ENCODE results near the gene RAN.
A peak's percentile ranks its signal among the peaks of the same experiment; 100 is the strongest.
"Not testable (repeated sequence)": the region's sequence is repeated elsewhere in the genome, so short reads cannot be mapped to it uniquely, and the experiment has no call there.

The RAN gene

DNA sequence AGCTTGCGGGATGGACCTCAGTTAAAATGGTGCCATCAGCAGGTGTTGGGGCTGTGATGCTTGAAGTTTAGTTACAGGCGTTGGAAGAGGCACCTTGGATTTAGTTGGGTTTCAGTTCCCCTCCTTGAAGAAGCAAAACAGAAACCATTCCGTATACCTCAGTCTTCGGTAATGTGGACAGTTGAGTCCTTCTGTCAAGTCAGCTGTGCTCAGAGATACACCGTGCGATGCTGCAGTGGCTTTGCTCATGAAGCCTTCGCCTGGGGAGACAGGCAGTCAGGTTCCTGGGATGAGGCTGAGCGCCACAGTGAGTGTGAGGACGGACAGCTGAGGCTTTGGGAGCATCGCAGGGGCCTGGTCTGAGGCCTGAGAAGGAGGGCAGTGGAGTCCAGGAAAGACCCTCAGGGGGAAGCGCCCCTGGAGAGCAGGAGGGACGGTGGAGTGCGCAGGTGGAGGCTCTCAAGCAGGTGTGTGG, 7.4 kb downstream of the RAN start:
- TF ChIP-seq POLR2A (IDR thresholded peaks at IDR 0.05; ENCODE audit: low read length) (no peak), GATA1 (IDR thresholded peaks at IDR 0.05; ENCODE audit: low read depth, low read length) (no peak)
- peak in 1 of 2 experiments; percentile 28 for DNase-seq

DNA sequence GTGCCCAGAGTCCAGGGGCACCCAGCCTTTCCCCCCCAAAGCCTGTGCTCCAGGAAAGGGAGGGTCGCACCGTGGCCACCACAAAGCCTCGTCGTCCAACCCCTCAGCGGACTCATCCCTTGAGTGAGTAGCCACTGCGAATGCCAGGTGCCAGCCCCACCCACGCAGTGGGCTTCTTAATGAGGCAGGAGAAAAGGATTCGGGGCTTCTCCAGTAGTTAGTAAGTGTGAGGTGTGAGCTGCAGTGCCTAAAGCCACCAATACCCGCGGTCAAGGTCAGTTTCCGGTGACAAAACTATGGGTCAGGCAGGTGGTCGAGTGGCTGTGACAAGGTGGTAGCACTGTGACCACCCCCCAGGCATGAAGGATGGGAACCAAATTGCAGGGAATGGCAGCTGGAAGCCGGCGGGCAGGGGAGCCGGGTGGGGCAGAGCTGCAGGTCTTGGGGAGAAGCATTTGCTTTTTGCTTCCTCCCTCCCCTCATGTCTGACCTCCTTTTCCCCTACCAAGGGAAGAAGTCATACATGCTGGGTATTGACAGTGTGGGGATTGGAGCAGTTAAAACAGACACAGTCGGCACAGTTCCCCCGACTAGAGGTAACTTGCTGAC, 8.0 kb downstream of the RAN start:
- no peak for TF ChIP-seq GATA1 (IDR thresholded peaks at IDR 0.05; ENCODE audit: low read depth, low read length)
- no peak for TF ChIP-seq POLR2A (IDR thresholded peaks at IDR 0.05; ENCODE audit: low read length)
- no peak for DNase-seq

DNA sequence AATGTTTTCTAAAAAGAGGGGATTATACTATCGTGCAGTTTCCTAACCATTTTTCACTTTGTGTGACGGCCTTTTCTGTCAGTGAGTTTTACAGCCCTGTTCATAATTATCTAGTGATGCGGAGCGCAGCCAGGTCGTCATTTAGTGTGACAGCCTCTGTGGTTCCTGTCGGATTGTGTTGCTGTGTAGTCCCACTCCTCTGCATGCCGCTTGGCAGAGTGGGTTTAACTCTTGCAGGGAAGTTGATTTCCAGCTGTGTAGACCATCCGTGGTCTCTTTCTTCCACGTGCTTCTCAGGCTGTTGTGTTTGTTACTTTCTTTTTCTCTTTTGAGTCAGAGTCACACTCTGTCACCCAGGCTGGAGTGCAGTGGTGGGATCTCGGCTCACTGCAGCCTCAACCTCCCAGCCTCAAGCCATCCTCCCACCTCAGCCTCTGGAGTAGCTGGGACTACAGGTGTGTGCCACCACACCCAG, 8.6 kb downstream of the RAN start:
- DNase-seq, result no peak
- no peak for TF ChIP-seq POLR2A (IDR thresholded peaks at IDR 0.05; ENCODE audit: low read length)

DNA sequence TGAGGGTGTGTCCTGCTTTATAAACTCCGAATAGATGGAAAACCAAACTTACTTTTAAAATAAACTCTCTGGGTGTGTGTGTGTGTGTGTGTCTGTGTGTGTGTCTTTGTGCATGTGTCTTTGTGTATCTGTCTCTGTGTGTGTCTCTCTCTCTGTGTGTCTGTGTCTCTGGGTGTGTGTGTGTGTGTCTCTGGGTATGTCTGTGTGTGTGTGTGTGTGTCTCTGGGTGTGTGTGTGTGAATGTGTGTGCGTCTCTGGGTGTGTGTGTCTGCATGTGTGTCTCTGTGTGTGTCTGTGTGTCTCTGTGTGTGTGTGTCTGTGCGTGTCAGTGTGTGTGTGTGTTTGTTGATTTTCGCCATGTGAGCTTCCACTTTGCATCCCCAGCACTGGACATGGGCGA, 9.2 kb downstream of the RAN start:
- TF ChIP-seq POLR2A (IDR thresholded peaks at IDR 0.05; ENCODE audit: low read length), result no peak
- TF ChIP-seq GATA1 (IDR thresholded peaks at IDR 0.05; ENCODE audit: low read depth, low read length), result no peak
- no peak for DNase-seq

DNA sequence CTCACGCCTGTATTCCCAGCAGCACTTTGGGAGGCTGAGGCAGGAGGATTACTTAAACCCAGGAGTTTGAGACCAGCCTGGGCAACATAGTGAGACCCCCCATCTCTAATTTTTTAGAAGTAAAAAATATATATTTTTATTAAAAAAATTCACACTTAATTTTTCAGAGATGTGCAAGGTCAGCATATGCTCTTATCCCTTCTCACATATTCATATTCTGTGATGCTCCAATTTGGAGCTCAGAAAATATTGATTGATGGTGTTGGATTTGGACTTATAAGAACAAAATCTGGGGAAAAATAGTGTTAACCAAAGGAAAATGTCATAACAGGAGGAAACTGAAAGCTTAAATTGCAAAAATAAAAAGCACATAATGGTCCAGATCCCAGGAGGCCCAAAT, 9.7 kb downstream of the RAN start:
- no peak for DNase-seq
- no peak for TF ChIP-seq POLR2A (IDR thresholded peaks at IDR 0.05; ENCODE audit: low read length)
- TF ChIP-seq GATA1 (IDR thresholded peaks at IDR 0.05; ENCODE audit: low read depth, low read length), result no peak

DNA sequence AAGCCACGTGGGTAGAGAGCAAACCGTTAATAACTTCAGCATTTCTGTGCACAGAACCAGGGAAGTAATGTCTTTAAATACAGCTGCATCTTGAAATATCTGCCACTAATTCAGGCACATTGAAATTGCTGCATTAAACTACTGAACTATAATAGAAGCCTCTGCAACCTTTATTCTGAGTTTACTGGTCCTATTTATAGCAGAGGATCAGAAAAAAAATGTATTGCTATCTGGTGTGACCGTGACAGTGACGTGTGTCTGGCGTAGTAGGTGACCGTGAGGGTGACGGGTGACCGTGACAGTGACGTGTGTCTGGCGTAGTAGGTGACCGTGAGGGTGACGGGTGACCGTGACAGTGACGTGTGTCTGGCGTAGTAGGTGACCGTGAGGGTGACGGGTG, 15.3 kb downstream of the RAN start:
- not testable (repeated sequence) for DNase-seq

DNA sequence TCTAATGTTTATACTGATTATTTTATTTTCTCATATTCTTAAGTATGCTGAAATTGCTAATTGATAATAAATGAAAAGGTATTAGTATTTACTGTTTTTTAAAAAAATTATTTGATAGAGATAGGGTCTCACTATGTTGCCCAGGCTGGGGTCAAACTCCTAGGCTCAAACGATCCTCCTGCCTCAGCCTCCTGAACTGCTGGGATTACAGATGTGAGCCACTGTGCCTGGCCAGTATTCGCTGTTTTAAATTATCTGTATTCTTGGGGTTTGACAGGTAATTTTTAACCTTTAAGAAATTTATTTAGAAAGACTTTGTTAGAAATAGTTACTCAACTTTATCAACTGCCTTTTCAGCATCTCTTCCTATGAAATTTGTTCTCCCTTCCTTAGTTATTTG, 32.2 kb downstream of the RAN start:
- TF ChIP-seq POLR2A (IDR thresholded peaks at IDR 0.05; ENCODE audit: low read length) (no peak), GATA1 (IDR thresholded peaks at IDR 0.05; ENCODE audit: low read depth, low read length) (no peak)
- DNase-seq, result no peak

DNA sequence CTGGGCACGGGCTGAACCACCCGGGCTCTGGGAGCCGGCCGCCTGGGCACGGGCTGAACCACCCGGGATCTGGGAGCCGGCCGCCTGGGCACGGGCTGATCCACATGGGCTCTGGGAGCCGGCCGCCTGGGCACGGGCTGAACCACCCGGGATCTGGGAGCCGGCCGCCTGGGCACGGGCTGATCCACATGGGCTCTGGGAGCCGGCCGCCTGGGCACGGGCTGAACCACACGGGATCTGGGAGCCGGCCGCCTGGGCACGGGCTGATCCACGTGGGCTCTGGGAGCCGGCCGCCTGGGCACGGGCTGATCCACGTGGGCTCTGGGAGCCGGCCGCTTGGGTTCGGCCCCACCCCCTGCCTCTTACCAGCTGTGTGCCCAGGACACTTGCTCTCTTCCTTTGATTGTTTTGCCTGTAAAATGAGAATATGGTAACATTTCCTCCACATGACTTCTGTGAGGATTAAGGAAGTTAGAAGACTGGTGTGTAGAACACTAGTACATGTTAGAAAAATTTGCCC, 33.1 kb downstream of the RAN start:
- not testable (repeated sequence) for DNase-seq

DNA sequence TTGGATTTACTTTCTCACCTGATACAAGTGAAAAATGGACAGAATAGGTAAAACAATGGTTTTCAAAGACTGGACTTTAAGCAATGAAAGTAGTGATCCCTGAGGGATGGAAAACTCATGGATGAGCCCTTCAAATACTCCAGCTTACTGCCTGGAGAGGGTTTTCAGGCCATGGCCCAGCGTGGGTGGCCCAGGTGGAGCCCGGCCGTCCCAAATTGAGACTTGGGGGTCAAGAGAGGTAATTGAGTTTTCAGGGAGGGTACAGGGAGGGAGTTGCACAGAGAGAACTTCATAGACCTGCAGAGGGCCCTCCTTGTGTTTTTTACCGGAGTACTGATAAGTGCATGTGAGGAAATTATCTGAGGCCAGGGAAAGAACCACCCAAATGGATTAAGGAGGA, 37.2 kb downstream of the RAN start:
- DNase-seq, result no peak
- no peak for TF ChIP-seq GATA1 (IDR thresholded peaks at IDR 0.05; ENCODE audit: low read depth, low read length)
- TF ChIP-seq POLR2A (IDR thresholded peaks at IDR 0.05; ENCODE audit: low read length), result no peak

DNA sequence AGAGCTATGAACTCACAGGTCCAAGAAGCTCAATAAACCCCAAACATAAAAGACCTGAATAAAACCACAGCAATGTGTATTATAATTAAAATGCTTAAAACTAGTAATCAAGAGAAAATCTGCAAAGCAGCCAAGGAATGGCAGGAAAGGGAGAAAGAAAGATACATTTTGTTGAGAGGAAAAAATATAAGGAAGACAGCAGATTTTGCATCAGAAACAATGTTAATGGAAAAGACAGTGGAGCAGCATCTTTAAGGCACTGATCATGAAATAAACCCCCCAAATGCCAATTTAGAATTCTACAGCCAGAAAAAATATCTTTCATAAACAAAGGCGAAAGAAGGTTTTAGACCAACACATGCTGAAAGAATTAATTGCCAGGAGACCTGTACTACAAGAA, 39.3 kb downstream of the RAN start:
- no peak for TF ChIP-seq POLR2A (IDR thresholded peaks at IDR 0.05; ENCODE audit: low read length)
- TF ChIP-seq GATA1 (IDR thresholded peaks at IDR 0.05; ENCODE audit: low read depth, low read length), result no peak
- no peak for DNase-seq

DNA sequence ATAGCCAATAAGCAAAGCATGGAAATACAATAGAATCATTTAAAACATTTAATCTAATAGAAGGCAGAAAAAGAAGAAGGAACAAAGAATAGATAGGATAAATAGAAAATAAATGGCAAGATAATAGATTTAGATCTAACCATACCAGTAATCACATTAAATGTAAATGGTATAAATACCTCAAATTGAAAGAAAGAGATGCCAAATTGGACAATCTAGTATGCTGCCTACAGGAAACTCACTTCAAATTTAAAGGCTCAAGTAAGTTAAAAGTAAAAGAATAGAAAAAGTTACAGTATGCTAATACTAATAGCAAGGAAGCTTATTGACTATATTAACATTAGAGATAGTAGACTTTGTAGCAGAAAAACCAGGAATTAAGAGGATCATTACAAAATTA, 40.1 kb downstream of the RAN start:
- no peak for DNase-seq
- TF ChIP-seq GATA1 (IDR thresholded peaks at IDR 0.05; ENCODE audit: low read depth, low read length), result no peak
- no peak for TF ChIP-seq POLR2A (IDR thresholded peaks at IDR 0.05; ENCODE audit: low read length)

DNA sequence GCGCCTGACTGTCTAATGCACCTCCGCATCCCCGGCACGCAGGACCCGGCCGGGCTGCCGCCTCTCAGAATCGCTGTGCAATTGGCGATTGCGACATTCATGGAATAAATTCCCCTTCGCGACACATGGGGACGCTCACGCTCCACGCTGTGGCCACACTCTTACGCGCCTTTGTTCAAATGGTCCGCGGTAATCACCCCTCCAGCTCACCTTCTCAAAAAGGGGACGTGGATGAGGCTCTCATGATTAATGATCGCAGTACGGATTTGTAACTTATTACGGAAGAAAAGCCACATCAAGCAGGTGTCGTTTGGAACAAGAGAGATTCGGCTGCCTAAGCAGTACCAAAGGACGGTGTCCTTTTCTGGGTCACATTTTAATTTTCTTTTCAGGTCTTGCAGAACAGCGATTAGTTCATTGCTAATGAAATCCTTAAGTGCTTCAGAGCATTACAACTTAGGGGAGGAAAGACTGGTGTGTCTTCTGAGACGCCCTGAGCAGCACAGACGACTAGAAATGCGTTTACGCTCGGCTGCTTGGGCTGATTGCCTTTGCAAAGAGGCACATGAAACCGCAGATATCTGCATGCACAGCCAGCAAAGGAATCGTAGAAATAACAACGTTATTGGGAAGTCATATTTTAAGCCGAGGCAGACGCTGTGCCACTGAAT, 44.5 kb downstream of the RAN start:
- TF ChIP-seq POLR2A (IDR thresholded peaks at IDR 0.05; ENCODE audit: low read length) (no peak), GATA1 (IDR thresholded peaks at IDR 0.05; ENCODE audit: low read depth, low read length) (no peak)
- DNase-seq, result peak; percentile 51 to 63

DNA sequence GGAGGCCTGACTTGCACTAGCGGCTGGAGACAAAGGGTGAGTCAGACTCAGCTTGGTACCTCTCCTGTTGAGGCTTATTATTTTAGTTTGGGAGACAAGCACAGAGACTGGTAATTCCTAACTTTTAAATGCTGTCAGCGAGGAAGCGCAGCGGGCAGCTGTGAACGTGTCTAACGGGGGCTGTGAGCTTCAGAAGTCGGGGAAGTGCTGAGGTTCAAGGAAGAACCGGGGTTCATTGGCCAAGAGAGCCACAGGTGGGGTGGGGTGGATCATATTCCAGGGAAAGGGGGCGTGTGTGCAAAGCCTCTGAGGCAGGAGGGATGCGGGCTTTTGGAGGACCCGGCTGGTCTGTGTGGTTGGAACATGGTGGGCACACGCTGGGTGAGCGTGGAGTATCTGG, 45.7 kb downstream of the RAN start:
- DNase-seq, result no peak
- no peak for TF ChIP-seq POLR2A (IDR thresholded peaks at IDR 0.05; ENCODE audit: low read length)
- TF ChIP-seq GATA1 (IDR thresholded peaks at IDR 0.05; ENCODE audit: low read depth, low read length), result no peak

DNA sequence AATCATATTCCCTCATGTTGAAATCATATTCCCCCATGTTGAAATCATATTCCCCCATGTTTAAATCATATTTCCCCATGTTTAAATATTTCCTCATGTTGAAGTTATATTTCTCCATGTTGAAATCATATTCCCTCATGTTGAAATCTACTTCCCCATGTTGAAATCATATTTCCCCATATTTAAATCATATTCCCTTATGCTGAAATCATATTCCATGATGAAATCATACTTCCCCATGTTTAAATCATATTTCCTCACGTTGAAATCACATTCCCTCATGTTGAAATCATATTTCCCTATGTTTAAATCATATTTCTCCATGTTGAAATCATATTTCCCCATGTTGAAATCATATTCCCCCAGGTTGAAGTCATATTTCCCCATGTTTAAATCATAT, 47.2 kb downstream of the RAN start:
- TF ChIP-seq POLR2A (IDR thresholded peaks at IDR 0.05; ENCODE audit: low read length), result no peak
- TF ChIP-seq GATA1 (IDR thresholded peaks at IDR 0.05; ENCODE audit: low read depth, low read length), result no peak
- no peak for DNase-seq

DNA sequence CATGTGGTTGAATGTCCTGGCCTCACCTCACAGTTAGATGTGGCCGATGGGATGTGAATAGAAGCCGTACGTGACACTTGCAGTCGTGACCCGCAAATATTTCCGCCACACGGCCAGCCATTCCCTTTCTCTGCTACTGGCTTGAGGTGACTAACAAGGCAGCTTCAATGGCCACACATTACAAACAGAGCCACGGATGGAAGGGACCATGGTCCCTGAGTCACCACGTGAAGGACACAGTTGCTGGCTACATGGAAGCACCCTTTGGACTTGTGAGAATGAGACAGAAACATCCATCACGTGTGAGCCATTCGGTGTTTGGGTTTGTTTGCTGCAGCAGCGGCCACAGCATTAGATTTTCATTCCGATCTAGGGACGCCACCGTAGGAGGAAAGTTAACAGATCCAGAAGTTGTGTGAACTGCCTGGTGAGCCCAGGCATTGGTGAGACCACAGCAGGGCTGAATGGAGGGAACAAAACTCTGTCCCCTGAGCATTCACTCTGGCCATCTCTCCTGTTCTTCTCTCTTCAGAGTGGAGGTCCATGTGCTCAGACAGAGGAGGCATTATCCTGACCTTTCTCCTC, 48.3 kb downstream of the RAN start:
- no peak for TF ChIP-seq POLR2A (IDR thresholded peaks at IDR 0.05; ENCODE audit: low read length)
- DNase-seq, result no peak
